ENCODE results near the gene ETFA. TPM values are rescaled to one million over a fixed set of nuclear protein-coding genes. Genes with fewer than 3 reads are reported as not detected.

Gene ETFA
- total RNA-seq, 1 experiment from 2014 or later, result 273 TPM

DNA sequence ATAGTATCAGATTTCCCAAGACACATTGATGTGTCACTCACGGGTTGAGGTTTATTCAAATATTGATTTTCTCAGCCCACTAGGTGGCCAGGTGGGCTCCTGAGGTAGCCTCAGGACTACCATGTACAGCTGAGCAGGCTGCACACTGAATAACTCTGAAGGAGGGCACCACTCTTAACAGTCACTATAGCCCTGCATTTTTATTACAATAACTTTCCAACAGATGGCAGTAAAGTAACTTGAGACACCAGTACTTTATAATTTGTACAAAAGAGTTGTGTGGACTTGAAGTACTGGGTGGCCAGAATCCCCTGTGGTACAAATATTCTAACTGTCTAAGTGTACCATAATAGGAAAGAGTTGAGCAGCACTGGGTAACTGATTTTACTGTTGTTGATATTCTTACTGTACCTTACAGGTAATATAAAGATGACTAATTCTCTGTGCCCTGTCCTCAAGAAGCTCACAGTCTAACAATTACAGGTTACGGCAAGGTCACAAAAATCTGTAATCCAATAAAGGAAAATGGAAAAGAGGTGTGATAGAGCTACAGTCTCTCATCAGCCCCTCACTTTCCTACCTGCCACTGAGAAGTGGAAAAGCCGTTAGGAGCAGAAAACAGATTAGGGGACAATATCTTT lies 76.0 kb downstream of the ETFA start:
- in situ Hi-C loops (cut with HindIII; ENCODE audit: low sequenced_read_pairs), result no loop called here
- DNase-seq (ENCODE audit: low spot score), result peak; percentile 57

DNA sequence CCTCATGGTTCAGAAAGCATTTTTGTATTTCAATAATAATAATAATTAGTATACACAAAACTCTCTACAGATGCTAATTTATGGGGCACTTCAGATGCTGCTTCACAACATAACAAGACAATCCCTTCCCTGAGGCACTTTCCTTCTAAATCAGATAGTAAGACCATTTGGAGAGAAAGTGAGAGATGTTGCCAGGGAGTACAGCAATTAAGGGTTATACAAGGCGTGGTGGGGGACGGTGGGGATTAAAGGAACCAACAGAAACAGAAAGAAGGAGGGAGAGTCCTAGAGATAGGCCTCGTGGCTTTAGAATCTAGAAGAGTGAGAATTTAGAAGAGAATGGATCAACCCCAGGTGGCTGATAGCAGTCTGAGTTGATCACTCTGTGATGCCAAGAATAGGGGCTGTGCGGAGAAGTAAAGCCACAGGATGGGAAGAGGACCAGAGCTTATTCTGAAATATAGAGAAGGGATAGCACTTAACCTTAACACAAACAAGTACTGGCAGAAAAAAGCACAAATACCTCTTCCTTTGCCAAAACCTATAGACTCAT lies 76.9 kb downstream of the ETFA start:
- DNase-seq (ENCODE audit: low spot score), result no peak
- in situ Hi-C loops (cut with HindIII; ENCODE audit: low sequenced_read_pairs), result no loop called here

DNA sequence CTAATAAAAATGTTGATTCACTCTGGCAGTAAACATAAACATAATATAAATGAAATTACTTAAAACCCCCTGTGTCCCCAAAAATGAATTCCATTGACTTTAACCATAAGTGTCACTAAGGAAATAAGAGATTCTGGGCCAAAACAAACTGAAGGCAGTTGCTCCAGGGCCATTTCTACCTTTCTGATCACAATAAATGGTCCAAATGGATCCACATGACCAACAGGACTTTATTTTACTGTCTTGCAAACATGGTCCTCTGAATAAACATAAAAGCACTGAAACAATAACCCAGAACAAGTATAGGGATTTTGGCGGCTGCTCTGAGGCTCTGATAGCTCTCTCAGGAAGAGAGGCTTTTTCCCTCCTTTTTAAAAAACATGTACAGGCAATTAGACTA lies 77.3 kb downstream of the ETFA start:
- in situ Hi-C loops (cut with HindIII; ENCODE audit: low sequenced_read_pairs), result no loop called here
- no peak for DNase-seq (ENCODE audit: low spot score)

DNA sequence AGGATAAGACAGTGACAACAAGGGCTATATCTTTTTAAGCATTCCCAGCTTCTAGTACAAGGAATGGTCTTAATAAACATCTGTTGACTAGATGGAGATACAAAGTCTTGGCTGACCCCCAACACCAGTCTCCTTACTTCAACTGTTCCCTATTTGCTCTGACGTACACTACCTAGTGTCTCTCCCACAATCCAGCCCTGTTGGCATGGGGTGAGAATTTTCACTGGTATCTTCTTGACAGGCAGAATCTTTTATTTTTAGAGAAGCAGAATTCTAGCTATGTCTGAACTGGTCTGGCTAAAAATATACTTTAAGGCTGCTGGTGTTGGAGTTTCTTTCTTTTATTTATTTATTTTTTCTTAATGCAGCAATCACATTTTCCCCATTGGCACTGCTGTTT lies 82.0 kb downstream of the ETFA start:
- in situ Hi-C loops (cut with HindIII; ENCODE audit: low sequenced_read_pairs), result no loop called here
- no peak for DNase-seq (ENCODE audit: low spot score)

- DNase-seq (ENCODE audit: low spot score), result no peak
- in situ Hi-C loops (cut with HindIII; ENCODE audit: low sequenced_read_pairs), result no loop called here
Measured at GRCh38 chr15:76223521-76223920, 87.7 kb downstream of the ETFA start.

GRCh38 chr15:76222159-76222558 lies 89.1 kb downstream of the ETFA start:
- DNase-seq (ENCODE audit: low spot score), result no peak
- in situ Hi-C loops (cut with HindIII; ENCODE audit: low sequenced_read_pairs), result no loop called here

DNA sequence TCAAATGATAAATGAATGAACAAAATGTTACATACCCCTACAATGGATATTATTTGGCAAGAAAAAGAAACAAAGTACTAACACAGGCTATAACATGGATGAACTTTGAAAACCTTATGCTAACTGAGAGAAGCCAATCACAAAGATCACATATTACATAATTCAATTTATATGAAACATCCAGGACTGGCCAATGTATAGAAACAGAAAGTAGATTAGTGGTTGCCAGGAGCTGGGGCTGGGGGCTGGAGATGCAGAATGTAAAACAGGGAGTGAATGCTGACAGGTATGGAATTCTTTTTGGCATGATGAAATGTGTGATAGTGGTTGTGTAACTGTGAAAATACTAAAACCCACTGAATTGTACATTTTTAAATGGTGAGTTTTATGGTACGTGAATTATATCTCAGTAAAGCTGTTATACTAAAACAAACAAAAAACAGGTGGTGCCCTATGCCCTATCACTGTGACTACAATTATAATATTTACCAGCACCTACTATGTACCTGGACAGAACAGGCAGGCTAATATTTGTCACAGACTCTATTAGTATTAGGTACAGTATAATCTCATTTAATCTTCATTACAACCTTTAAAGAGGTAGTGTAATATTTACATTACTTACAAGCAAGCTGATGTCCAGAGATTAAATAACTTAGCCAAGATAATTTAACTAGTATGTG lies 90.0 kb downstream of the ETFA start:
- in situ Hi-C loops (cut with HindIII; ENCODE audit: low sequenced_read_pairs), result no loop called here

DNA sequence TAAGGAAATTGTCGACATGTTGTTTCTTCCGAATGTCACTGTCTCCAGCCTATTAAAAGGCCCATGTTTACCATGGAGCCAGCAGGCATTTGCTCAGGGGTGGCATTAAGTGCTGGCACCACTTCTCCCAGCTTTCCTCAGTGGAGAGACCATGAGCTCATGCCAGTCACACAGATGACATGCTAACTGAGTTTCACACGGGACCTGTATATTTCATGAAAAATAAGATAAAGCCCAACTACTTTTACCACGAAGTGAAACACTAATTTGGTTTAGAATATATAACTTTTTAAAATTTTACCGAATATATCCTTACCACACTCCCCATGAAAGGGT lies 93.4 kb downstream of the ETFA start:
- DNase-seq (ENCODE audit: low spot score), result no peak
- in situ Hi-C loops (cut with HindIII; ENCODE audit: low sequenced_read_pairs), result no loop called here

More for the DNA sequence above, 90.0 kb downstream of the ETFA start:
- no peak for DNase-seq (ENCODE audit: low spot score)

DNA sequence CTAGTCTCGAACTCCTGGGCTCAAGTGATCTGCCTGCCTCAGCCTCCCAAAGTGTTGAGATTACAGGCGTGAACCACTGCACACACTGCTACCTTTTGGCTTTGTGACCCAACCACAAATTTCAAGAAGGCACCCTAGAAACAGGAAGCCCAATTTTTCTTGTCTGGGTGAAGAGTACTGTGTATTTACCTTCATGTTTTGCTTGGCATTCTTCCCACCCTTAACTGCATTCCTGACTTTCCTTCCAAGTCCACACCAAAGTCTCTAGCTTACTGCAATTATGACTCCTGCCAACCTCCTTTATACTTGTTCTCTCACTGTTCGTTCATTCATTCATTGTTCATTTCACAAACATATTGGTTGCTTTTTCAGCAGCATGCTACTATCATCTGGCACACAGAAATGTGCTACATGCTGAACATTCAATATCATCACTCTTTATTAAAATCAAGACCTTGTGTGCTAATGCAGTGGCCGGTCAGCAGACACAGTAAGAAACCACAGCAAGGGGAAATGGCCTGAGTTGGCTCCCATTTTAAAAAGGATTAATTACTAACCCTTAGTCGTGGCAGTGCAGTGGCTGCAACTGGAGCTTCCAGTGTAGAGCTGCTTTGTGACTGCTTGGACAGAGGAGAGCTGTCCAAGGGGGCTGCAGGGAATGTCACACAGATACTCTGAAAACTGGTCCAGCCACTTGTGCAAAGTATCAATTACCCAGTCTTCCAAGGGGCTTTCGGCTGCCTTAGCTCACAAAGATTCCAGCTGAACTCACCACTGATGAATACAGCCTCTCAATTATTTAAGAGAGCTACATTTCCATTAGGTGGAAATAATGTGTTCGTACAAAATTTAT lies 94.0 kb downstream of the ETFA start:
- DNase-seq (ENCODE audit: low spot score), result no peak
- in situ Hi-C loops (cut with HindIII; ENCODE audit: low sequenced_read_pairs), result no loop called here

GRCh38 chr15:76215634-76216033 lies 95.6 kb downstream of the ETFA start:
- in situ Hi-C loops (cut with HindIII; ENCODE audit: low sequenced_read_pairs), result no loop called here
- no peak for DNase-seq (ENCODE audit: low spot score)

- DNase-seq (ENCODE audit: low spot score), result no peak
- in situ Hi-C loops (cut with HindIII; ENCODE audit: low sequenced_read_pairs), result no loop called here
Measured at GRCh38 chr15:76209942-76210341, 101.3 kb downstream of the ETFA start.

DNA sequence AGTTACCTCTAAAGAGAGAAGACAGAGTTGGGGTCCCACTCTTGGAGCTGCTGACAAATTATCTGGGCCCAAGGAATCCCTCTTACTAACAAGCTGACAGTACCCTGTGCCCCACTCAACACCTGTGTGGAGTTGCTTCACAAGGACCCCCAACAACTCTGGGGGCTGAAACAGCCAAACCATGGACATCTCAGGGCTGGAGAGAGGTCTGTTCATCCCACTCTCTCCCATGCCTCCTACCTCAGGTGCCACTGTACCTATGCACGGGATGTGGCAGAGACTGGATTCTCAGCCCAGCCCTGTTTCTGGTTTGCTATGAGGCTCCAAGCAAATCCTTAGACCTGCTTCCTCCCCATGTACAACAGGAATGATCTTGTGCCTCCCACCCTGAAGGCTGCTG lies 101.7 kb downstream of the ETFA start:
- DNase-seq (ENCODE audit: low spot score), result no peak
- in situ Hi-C loops (cut with HindIII; ENCODE audit: low sequenced_read_pairs), result no loop called here

DNA sequence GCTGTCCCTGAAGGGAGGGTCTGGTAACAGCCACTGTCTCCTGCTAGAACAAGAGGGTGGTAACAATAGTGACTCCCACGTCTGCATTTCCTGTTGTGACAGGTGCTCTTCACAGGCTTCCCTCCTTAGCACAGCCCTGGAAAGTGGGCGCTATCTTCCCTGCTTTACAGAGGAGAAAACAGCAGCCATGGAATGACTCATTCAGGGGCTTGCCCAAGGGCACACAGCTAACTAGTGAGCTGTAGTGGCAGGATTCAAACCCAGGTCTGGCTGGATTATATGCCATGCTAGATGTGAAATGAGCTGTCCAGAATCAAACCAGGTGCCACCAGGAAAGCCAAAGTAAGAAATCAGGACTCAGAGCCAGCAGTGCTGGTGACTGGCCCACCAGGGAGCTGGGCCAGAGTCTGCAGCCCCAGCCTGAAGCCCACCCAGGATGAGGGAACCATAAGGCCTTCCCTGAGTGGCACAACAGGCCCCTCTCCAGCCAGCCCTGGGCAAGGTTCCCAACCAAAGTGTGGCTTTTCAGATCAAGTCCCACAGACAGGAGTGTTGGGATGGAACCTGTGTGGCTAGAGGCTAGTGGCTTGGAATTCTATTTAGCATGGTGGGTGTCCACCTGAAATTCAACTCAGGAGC lies 102.4 kb downstream of the ETFA start:
- in situ Hi-C loops (cut with HindIII; ENCODE audit: low sequenced_read_pairs), result no loop called here
- DNase-seq (ENCODE audit: low spot score), result no peak

GRCh38 chr15:76208084-76208785 lies 103.0 kb downstream of the ETFA start:
- DNase-seq (ENCODE audit: low spot score), result no peak
- in situ Hi-C loops (cut with HindIII; ENCODE audit: low sequenced_read_pairs), result no loop called here

- in situ Hi-C loops (cut with HindIII; ENCODE audit: low sequenced_read_pairs), result no loop called here
- DNase-seq (ENCODE audit: low spot score), result peak; percentile 94
Measured at GRCh38 chr15:76206325-76206976, 104.8 kb downstream of the ETFA start.

GRCh38 chr15:76204916-76205460 lies 106.3 kb downstream of the ETFA start:
- in situ Hi-C loops (cut with HindIII; ENCODE audit: low sequenced_read_pairs), result no loop called here

DNA sequence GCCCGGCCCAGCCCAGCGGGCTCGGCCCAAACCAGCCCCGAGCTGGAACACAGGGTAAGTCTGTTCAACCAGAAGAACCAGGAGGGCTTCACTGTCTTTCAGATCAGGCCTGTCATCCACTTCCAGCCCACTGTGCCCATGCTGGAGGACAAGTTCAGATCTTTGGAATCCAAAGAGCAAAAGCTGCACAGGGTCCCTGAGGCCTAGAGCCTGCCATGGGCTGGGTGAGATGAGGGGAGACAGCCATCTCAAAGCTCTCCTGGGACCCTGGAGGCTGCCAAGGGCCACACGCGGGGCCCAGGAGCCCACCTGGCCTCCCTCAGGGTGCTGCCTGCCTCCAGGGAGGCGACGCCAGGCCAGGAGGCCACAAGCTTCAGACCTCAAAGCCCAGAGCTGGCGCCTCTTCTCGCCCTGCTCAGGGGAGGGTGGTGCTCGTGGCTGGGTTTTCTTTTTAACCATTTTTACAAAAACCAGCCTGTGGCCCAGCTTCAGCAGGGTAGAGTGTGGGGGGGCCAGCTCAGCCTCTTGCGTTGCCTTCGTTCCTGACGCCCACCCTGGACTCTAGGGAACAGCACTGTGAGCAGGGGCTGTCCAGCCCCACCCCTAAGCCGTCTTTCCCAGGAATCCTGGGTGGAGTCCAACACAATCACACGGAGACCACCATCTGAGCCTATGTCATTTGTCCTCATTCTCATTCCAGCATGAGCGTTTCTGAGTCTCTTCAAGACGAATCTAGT lies 107.0 kb downstream of the ETFA start:
- in situ Hi-C loops (cut with HindIII; ENCODE audit: low sequenced_read_pairs), result no loop called here

More at GRCh38 chr15:76204916-76205460, 106.3 kb downstream of the ETFA start:
- no peak for DNase-seq (ENCODE audit: low spot score)

More for the DNA sequence above, 107.0 kb downstream of the ETFA start:
- no peak for DNase-seq (ENCODE audit: low spot score)

All from G401 (cell line).